ENCODE data around the gene RAB11B.
"Not testable (repeated sequence)": the region's sequence is repeated elsewhere in the genome, so short reads cannot be mapped to it uniquely, and the experiment has no call there.

RAB11B gene

DNA sequence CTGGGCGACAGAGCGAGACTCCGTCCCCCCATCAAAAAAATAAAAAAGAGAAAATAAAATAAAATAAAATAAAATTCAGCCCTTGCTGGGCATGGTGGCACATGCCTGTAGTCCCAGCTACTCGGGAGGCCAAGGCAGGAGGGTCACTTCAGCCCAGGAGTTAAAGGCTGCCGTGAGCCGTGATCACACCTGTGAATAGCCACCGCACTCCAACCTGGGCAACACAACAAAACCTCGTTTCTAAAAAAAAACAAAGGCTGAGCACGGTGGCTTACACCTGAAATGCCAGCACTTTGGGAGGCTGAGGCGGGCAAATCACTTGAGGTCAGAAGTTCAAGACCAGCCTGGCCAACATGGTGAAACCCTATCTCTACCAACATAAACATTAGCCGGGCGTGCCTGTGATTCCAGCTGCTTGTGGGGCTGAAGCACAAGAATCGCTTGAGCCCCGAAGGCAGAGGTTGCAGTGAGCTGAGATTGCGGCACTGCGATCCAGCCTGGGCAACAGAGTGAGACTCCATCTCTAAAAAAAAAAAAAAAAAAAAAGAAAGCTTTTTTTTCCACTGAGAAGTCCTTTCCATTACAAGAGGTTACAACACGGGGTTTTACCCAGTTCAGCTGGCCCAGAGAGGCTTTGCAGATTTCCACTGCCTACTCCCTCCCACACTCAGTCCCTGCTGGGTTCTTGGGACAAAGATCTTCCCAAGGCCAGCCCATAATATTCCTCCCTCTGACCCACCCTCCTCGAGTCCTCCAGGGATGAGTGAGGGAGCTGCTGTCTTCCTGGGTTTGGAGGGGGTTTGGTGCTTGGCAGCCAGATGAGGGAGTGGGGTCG is 19.8 kb upstream of the RAB11B start:
- DNase-seq (ENCODE audit: low read depth in 2 of 2), result no peak

- DNase-seq (ENCODE audit: low read depth in 2 of 2), result no peak
Observed at GRCh38 chr19:8371011-8371804, 19.0 kb upstream of the RAB11B start.

DNA sequence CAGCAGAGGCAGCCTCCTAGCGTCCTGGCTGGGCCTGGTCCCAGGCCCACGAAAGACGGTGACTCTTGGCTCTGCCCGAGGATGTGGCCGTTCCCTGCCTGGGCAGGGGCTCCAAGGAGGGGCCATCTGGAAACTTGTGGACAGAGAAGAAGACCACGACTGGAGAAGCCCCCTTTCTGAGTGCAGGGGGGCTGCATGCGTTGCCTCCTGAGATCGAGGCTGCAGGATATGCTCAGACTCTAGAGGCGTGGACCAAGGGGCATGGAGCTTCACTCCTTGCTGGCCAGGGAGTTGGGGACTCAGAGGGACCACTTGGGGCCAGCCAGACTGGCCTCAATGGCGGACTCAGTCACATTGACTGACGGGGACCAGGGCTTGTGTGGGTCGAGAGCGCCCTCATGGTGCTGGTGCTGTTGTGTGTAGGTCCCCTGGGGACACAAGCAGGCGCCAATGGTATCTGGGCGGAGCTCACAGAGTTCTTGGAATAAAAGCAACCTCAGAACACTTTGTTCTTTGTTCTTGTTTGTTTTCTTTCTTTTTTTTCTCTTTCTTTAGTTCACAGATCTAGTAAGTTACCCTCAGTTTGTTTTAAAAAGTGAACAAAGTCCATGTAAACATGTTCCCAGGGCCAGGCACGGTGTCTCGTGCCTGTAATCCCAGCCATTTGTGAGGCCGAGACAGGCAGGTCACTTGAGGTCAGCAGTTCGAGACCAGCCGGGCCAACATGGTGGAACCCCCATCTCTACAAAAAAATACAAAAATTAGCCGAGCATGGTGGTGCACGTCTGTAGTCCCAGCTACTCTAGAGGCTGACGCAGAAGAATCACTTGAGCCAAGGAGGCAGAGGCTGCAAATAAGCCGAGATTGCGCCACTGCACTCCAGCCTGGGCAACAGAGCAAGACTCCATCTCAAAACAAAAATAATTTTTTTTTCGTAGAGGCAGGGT is 16.0 kb upstream of the RAB11B start:
- no peak for DNase-seq (ENCODE audit: low read depth in 2 of 2)

DNA sequence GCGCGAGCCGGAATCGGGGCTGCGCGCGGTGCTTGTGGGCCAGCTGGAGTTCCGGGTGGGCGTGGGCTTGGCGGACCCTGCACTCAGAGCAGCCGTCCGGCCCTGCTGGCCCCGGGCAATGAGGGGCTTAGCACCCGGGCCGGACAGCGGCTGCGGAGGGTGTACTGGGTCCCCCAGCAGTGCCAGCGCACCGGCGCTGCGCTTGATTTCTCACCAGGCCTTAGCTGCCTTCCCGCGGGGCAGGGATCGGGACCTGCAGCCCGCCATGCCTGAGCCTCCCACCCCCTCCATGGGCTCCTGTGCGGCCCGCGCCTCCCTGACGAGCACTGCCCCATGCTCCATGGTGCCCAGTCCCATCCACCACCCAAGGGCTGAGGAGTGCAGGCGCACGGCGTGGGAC is 14.4 kb upstream of the RAB11B start:
- not testable (repeated sequence) for DNase-seq (ENCODE audit: low read depth in 2 of 2)

- not testable (repeated sequence) for DNase-seq (ENCODE audit: low read depth in 2 of 2)
Observed at GRCh38 chr19:8376373-8376974, 13.7 kb upstream of the RAB11B start.

- DNase-seq (ENCODE audit: low read depth in 2 of 2), result no peak
Observed at GRCh38 chr19:8377598-8377997, 12.6 kb upstream of the RAB11B start.

GRCh38 chr19:8379156-8379891 is 10.8 kb upstream of the RAB11B start:
- DNase-seq (ENCODE audit: low read depth in 2 of 2), result not testable (repeated sequence)

GRCh38 chr19:8384569-8384968 is 5.6 kb upstream of the RAB11B start:
- DNase-seq (ENCODE audit: low read depth in 2 of 2), result not testable (repeated sequence)

DNA sequence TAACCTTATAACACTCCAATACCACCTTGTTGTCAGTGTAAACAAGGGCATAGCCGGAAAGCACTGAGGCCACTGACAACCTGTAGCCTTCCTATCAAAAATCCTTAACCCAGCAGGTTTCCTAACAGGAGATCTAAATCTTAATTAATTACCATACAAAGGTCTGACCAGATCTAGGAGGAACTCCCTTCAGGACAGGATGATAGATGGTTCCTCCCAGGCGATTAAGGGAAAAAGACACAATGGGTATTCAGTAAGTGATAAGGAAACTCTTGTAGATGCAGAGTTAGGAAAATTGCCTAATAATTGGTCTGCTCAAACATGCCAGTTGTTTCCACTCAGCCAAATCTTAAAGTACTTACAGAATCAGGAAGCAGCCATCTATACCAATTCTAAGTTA is 5.1 kb upstream of the RAB11B start:
- not testable (repeated sequence) for DNase-seq (ENCODE audit: low read depth in 2 of 2)

DNA sequence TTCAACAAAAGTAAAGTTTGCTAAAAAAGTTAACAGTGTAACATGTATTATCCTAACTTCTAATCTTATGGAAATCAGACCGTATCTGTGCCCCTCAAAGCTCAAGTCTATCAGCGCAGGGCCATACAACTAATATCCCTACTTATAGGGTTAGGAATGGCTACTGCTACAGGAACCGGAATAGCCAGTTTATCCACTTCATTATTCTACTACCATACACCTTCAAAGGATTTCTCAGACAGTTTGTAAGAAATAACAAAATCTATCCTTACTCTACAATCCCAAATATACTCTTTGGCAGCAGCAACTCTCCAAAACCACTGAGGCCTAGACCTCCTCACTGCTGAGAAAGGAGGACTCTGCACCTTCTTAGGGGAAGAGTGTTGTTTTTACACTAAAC is 4.6 kb upstream of the RAB11B start:
- not testable (repeated sequence) for DNase-seq (ENCODE audit: low read depth in 2 of 2)

GRCh38 chr19:8386419-8386818 is 3.7 kb upstream of the RAB11B start:
- DNase-seq (ENCODE audit: low read depth in 2 of 2), result not testable (repeated sequence)

DNA sequence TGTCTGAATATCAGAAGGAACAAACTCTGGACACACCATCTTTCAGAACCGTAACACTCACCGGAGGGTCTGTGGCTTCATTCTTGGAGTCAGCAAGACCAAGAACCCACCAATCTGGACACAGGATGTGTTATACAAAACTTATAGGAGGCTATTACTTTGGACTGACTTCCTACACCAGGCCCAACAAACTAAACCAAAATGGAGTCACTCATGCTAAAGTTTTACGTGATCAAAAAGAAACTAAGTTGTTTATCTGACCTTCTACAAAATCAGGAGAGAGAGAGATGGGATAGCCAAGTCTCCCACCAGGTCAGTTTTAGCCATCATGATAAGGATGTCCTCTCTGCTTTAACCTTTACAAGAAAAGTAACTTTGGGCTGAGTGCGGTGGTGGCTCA is 3.2 kb upstream of the RAB11B start:
- DNase-seq (ENCODE audit: low read depth in 2 of 2), result no peak

DNA sequence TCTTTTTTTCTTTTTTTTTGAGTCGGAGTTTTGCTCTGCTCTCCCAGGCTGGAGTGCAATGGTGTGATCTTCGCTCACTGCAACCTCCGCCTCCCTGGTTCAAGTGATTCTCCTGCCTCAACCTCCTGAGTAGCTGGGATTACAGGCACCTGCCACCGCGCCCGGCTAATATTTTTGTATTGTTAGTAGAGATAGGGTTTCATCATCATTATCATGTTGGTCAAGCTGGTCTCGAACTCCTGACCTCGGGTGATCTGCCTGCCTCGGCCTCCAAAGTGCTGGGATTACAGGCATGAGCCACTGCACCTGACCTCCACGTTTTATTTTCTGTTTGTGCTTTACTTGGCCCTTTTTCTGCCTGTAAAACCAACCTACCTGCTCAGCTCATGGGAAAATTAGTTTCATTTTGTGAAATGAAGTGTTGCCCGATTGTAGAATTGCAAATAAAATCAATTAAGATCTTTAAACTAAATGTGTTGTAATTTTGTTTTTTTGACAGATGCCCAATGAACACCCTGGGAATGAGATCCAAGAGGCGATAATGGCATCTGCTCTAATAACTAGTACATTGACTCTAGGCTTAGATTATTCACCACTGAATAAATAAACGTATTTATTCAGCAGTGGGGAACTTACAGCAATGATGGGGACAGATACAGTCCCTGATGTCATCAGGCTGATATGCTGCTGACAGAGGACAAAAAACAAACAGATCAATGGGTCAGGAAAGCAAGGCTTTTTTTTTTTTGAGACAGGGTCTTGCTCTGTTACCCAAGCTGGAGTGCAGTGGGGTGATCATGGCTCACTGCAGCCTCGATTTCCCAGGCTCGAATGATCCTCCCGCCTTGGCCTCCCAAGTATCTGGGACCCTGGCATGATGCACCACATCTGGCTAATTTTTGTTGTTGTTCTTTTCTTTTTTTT is 2.2 kb upstream of the RAB11B start:
- no peak for DNase-seq (ENCODE audit: low read depth in 2 of 2)

- DNase-seq (ENCODE audit: low read depth in 2 of 2), result no peak
Observed at GRCh38 chr19:8388612-8388958, 1.6 kb upstream of the RAB11B start.

DNA sequence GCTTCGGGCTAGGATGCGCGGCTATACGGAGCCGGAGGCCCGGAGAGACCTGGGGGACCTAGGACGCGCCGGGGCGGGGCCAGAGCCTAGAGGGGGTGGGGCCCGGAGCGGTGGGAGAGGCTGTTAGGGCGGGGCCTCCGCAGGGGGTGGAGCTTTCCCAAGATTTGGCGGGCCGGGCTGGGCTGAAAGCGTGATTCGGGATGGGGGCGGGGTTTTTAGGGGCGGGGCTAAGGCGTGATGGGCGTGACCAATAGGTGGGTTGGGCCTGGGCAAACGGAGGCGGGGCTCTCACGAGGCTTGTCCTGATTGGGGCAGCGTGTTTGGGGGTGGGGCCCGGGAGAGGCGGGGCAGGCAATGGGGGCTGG is 439 bp downstream of the RAB11B start:
- DNase-seq (ENCODE audit: low read depth in 2 of 2), result peak; percentile 86 to 90

- no peak for DNase-seq (ENCODE audit: low read depth in 2 of 2)
Observed at GRCh38 chr19:8391198-8392016, 1.2 kb downstream of the RAB11B start.

DNA sequence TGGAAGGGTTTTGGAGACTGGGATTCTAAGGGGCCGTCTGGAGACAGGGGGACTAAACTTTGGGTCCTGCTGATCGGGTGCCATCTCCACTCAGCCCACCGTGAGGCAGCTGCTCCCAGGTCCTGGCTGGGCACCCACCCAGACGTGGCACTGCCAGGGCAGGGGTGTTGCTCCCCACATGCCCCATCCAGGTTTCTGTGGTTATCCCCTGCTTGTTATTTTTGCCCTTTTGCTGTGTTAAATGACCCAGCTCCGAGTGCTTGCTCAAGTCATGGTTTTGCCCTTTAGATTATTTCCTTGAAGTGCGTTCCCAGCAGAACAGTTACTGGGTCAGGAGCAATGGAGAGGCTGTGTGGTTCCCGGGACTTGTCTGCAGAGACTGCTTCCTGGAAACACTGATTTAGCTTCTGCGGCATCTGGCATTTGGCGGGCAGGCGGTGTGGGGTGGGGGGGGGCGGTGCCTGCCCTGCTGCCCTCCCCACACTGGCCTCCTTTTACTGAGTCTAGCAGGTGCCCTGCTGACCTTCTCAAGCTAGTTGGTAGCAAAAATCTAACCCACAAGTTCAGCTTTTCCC is 1.9 kb downstream of the RAB11B start:
- no peak for DNase-seq (ENCODE audit: low read depth in 2 of 2)

GRCh38 chr19:8393192-8393870 is 3.2 kb downstream of the RAB11B start:
- no peak for DNase-seq (ENCODE audit: low read depth in 2 of 2)
